Measurements from ENCODE around the gene ANKIB1. TPM values are rescaled to one million over a fixed set of nuclear protein-coding genes. Genes with fewer than 3 reads are reported as not detected.

Gene ANKIB1
- total and polyA plus RNA-seq, 2 experiments from 2014 or later: 12.6 to 43.1 TPM

DNA sequence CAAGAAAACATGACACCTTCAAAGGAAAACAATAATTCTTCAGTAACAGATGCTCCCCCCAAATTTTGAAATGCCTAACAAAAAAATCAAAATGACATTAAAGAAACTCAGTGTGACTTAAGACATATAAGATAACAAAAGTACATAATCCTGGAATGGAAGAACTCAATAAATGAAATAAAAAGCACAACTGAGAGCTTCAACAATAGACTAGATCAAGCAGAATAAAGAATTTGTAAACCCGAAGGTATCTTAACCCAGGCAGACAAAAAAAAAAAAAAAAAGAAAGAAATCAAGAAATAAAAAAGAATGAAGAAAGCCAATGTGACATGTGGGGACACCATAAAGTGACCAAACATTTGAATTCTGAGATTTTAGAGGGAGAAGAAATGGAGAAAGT lies 39.1 kb upstream of the ANKIB1 start:
- Histone ChIP-seq H3K27ac (no peak overlapping the region), H3K9me2 (ENCODE audit: insufficient read depth) (no peaks in the 10 kb centered on the region), H3K4me1 (ENCODE audit: insufficient read depth) (no peaks in the 10 kb centered on the region), H4K20me1 (ENCODE audit: insufficient read depth) (no peaks in the 10 kb centered on the region), H3K9me3 (ENCODE audit: low read depth) (peaks cover 4% of the 10 kb centered on the region), H3F3A (ENCODE audit: insufficient read depth) (peaks cover 4% of the 10 kb centered on the region; the same call in 1 of the 2 replicates), H3K4me2 (ENCODE audit: unreplicated experiment) (no peak overlapping the region), H3K27me3 (replicated peaks; ENCODE audit: insufficient read depth) (no peaks in the 10 kb centered on the region), H3K9ac (no peak overlapping the region), H3K36me3 (ENCODE audit: low read depth) (peaks cover 63% of the 10 kb centered on the region), H2AFZ (no peak overlapping the region), H3K79me2 (ENCODE audit: insufficient read depth) (peaks cover 50% of the 10 kb centered on the region), H3K4me3 (no peak overlapping the region)
- 92 to 96% methylated on average over 1 of the region's 1 CpG for WGBS, 2 experiments (ENCODE audit: low coverage in 1 of 2, low lambda C conversion rate in 2 of 2, missing lambda C conversion rate in 2 of 2)
- no peak for DNase-seq
- in situ Hi-C loops (cut with MboI): no loop called here
- no peak for TF ChIP-seq EZH2phosphoT487 (IDR thresholded peaks at IDR 0.05; ENCODE audit: insufficient read depth, low read depth)
- no peak for TF ChIP-seq EZH2 (IDR thresholded peaks at IDR 0.05; ENCODE audit: insufficient read depth, poor library complexity, severe bottlenecking)

DNA sequence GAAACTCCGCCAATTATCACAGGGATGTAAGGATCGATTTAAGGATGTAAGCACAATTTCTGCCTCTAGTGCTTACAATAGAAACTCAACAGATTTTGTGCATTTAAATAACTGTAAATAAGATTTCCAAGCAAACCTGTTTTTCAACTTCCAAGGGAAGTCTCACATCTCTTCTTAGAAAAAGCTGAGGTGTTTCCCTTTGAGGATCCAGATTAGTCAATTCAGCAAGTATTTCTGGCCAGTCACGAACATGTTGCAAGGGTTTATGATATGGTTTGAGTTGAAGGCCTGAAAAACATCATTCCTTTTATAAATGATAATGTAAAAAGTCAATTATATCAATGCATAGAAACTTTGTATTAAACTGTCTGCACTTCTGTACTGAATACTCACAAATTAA lies 24.0 kb upstream of the ANKIB1 start:
- Histone ChIP-seq H2AFZ (no peak overlapping the region), H3K4me3 (no peak overlapping the region), H3K27me3 (replicated peaks; ENCODE audit: insufficient read depth) (no peaks in the 10 kb centered on the region), H3K79me2 (ENCODE audit: insufficient read depth) (no peaks in the 10 kb centered on the region), H3K9me3 (ENCODE audit: low read depth) (no peaks in the 10 kb centered on the region), H3K27ac (no peak overlapping the region), H3K4me1 (ENCODE audit: insufficient read depth) (no peaks in the 10 kb centered on the region), H3K36me3 (ENCODE audit: low read depth) (peaks cover 69% of the 10 kb centered on the region), H3K9ac (no peak overlapping the region), H3K9me2 (ENCODE audit: insufficient read depth) (no peaks in the 10 kb centered on the region), H3K4me2 (ENCODE audit: unreplicated experiment) (no peak overlapping the region), H3F3A (ENCODE audit: insufficient read depth) (no peaks in the 10 kb centered on the region), H4K20me1 (ENCODE audit: insufficient read depth) (no peaks in the 10 kb centered on the region)
- no peak for DNase-seq
- TF ChIP-seq EZH2 (IDR thresholded peaks at IDR 0.05; ENCODE audit: insufficient read depth, poor library complexity, severe bottlenecking) (no peak), EZH2phosphoT487 (IDR thresholded peaks at IDR 0.05; ENCODE audit: insufficient read depth, low read depth) (no peak)
- 98 to 99% methylated on average over 3 of the region's 3 CpGs for WGBS, 2 experiments (ENCODE audit: low coverage in 1 of 2, low lambda C conversion rate in 2 of 2, missing lambda C conversion rate in 2 of 2)
- in situ Hi-C loops (cut with MboI): no loop called here

- Histone ChIP-seq H4K20me1 (ENCODE audit: insufficient read depth) (no peaks in the 10 kb centered on the region), H3K36me3 (ENCODE audit: low read depth) (peaks cover 67% of the 10 kb centered on the region), H3K4me2 (ENCODE audit: unreplicated experiment) (no peak overlapping the region), H3F3A (ENCODE audit: insufficient read depth) (no peaks in the 10 kb centered on the region), H3K9me3 (ENCODE audit: low read depth) (no peaks in the 10 kb centered on the region), H3K79me2 (ENCODE audit: insufficient read depth) (no peaks in the 10 kb centered on the region), H3K9me2 (ENCODE audit: insufficient read depth) (no peaks in the 10 kb centered on the region), H3K27me3 (replicated peaks; ENCODE audit: insufficient read depth) (no peaks in the 10 kb centered on the region), H3K4me1 (ENCODE audit: insufficient read depth) (no peaks in the 10 kb centered on the region), H3K27ac (no peak overlapping the region), H2AFZ (no peak overlapping the region), H3K4me3 (no peak overlapping the region), H3K9ac (no peak overlapping the region)
- WGBS, 2 experiments (ENCODE audit: low coverage in 1 of 2, low lambda C conversion rate in 2 of 2, missing lambda C conversion rate in 2 of 2): 96 to 98% methylated on average over 4 of the region's 4 CpGs
- TF ChIP-seq EZH2phosphoT487 (IDR thresholded peaks at IDR 0.05; ENCODE audit: insufficient read depth, low read depth) (no peak), EZH2 (IDR thresholded peaks at IDR 0.05; ENCODE audit: insufficient read depth, poor library complexity, severe bottlenecking) (no peak)
- in situ Hi-C loops (cut with MboI): no loop called here
- DNase-seq: no peak
Measured at GRCh38 chr7:92226981-92227380, 18.8 kb upstream of the ANKIB1 start.

- no peaks in the 10 kb centered on the region for H3K4me1 ChIP-seq (ENCODE audit: insufficient read depth)
- H3K9ac ChIP-seq: no peak overlapping the region
- H3K27me3 ChIP-seq (replicated peaks; ENCODE audit: insufficient read depth): no peaks in the 10 kb centered on the region
- TF ChIP-seq EZH2 (IDR thresholded peaks at IDR 0.05; ENCODE audit: insufficient read depth, poor library complexity, severe bottlenecking) (no peak), EZH2phosphoT487 (IDR thresholded peaks at IDR 0.05; ENCODE audit: insufficient read depth, low read depth) (no peak)
- in situ Hi-C loops (cut with MboI): no loop called here
- no peaks in the 10 kb centered on the region for H3F3A ChIP-seq (ENCODE audit: insufficient read depth)
- H3K79me2 ChIP-seq (ENCODE audit: insufficient read depth): no peaks in the 10 kb centered on the region
- 98 to 100% methylated on average over 2 of the region's 2 CpGs for WGBS, 2 experiments (ENCODE audit: low coverage in 1 of 2, low lambda C conversion rate in 2 of 2, missing lambda C conversion rate in 2 of 2)
- H4K20me1 ChIP-seq (ENCODE audit: insufficient read depth): no peaks in the 10 kb centered on the region
- H3K27ac ChIP-seq: no peak overlapping the region
- H3K4me3 ChIP-seq: no peak overlapping the region
- H3K9me2 ChIP-seq (ENCODE audit: insufficient read depth): no peaks in the 10 kb centered on the region
- peaks cover 69% of the 10 kb centered on the region for H3K36me3 ChIP-seq (ENCODE audit: low read depth)
- no peak overlapping the region for H3K4me2 ChIP-seq (ENCODE audit: unreplicated experiment)
- H2AFZ ChIP-seq: no peak overlapping the region
- peak; percentile 14 for DNase-seq
- H3K9me3 ChIP-seq (ENCODE audit: low read depth): no peaks in the 10 kb centered on the region
Measured at GRCh38 chr7:92228100-92228499, 17.7 kb upstream of the ANKIB1 start.

- Histone ChIP-seq H3K27ac (no peak overlapping the region), H3K9me3 (ENCODE audit: low read depth) (no peaks in the 10 kb centered on the region), H3K9ac (no peak overlapping the region), H3F3A (ENCODE audit: insufficient read depth) (no peaks in the 10 kb centered on the region), H3K27me3 (replicated peaks; ENCODE audit: insufficient read depth) (no peaks in the 10 kb centered on the region), H2AFZ (no peak overlapping the region), H3K9me2 (ENCODE audit: insufficient read depth) (no peaks in the 10 kb centered on the region), H4K20me1 (ENCODE audit: insufficient read depth) (no peaks in the 10 kb centered on the region), H3K4me2 (ENCODE audit: unreplicated experiment) (no peak overlapping the region), H3K4me3 (no peak overlapping the region), H3K36me3 (ENCODE audit: low read depth) (peaks cover 68% of the 10 kb centered on the region), H3K79me2 (ENCODE audit: insufficient read depth) (no peaks in the 10 kb centered on the region), H3K4me1 (ENCODE audit: insufficient read depth) (no peaks in the 10 kb centered on the region)
- in situ Hi-C loops (cut with MboI): no loop called here
- WGBS, 2 experiments (ENCODE audit: low coverage in 1 of 2, low lambda C conversion rate in 2 of 2, missing lambda C conversion rate in 2 of 2): 97 to 100% methylated on average over 2 of the region's 2 CpGs
- no peak for TF ChIP-seq EZH2phosphoT487 (IDR thresholded peaks at IDR 0.05; ENCODE audit: insufficient read depth, low read depth)
- no peak for TF ChIP-seq EZH2 (IDR thresholded peaks at IDR 0.05; ENCODE audit: insufficient read depth, poor library complexity, severe bottlenecking)
- DNase-seq: no peak
Measured at GRCh38 chr7:92228742-92229141, 17.0 kb upstream of the ANKIB1 start.
